Stimulated activated CD4-positive, alpha-beta T cell treated with anti-CD3 and anti-CD28 coated beads, TNF-alpha, amount 100 ng/mL, for 24 hours (primary cell): ENCODE measurements around the gene RIMS1.

ENCODE experiments used
- DNase-seq, 3 experiments: peaks; one replicate each; pipeline ENCODE4 v3.0.0-alpha.2; 2020; ENCODE audit warnings: low read depth in 3 of 3

Gene RIMS1

DNA sequence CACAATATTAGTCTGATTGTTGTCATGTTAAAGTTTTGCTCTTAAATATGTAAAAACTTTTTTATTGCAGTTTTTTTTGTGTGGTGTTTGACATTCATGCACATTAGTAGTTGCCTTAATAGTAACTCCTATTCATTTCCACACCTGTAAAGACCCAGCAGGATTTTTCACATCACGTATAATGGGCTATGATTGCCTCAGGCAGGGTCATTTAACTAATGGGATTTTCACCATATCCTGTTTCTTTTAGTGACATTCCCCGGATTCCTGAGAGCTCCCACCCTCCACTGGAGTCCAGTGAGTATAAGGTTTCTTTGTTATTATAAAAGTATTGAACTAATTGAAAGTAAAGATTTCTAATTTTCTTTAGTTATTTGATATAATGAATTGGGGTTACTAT is 359.2 kb downstream of the RIMS1 start:
- DNase-seq, result no peak

DNA sequence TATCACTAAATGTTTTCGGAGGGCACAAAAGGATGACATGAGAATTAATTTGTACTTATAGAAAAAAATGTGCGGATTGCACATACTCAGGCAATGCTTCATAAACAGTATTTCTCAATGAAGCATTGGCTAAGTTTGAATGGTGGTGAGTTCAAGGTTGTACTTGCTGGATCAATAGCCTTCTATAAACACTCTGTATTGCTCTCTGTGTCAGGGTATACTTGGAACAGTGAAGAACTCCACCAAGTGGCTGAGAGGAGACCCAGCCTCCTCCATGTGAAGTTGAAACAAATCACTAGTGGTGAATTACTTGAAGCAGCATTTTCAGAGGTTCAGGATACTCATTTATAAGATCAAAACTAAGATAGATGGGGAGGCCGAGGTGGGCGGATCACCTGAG is 360.6 kb downstream of the RIMS1 start:
- no peak for DNase-seq

- DNase-seq, result no peak
These were observed 362.3 kb downstream of the RIMS1 start for GRCh38 chr6:72248621-72249020.

DNA sequence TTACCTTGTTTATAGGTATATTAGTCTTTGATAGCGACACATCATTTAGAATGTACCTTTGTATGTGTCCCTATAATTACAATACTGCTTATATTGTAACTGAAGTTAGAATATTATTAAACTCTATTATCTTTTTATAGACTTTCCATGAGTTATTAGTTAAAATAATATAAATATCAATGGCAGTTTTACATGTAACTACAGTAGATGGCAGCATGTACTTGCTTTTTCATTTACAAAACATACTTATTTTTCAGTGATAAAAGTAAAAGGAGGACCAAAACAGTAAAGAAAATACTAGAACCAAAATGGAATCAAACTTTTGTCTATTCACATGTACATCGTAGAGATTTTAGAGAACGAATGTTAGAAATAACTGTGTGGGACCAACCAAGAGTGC is 364.3 kb downstream of the RIMS1 start:
- DNase-seq, result no peak

- no peak for DNase-seq
These were observed 374.1 kb downstream of the RIMS1 start for GRCh38 chr6:72260489-72260888.

DNA sequence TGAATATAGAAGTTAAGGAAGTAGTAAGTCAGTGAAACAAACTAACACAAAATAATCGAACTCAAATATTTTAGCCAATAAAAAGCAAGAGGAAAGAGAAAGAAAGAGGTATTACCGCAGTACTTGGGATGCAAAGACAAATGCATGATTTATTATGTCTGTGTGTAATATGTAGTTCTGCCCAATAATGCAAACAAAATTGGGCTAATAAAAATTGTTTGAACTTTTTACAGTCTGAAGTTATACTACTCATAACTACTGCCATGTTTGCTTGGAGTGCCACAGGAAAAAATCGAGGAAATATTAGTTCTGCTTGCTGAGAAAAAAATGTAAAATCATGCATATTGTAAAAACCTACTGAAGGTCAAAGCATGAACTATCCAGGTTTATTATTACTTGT is 375.2 kb downstream of the RIMS1 start:
- DNase-seq, result no peak

GRCh38 chr6:72262254-72262653 is 375.9 kb downstream of the RIMS1 start:
- DNase-seq, result no peak

GRCh38 chr6:72267470-72267869 is 381.1 kb downstream of the RIMS1 start:
- DNase-seq, result no peak

DNA sequence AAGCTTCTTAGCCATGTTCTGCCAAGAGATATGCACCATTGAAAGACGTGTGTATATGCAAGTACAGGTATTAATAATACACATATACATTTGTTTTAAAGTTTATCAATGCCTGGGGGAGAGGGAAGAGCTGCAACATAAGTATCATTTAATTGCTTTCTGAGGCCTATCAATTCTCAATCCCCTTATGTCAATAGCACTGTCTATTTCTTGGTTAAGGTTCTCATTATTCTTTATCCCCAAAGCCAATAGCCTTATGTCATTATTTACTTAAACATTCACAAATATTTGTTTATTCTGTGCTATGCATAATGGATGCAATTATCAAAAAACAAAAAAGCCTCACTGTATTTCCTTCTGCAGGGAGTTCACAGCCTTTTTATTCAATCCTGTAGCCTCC is 385.2 kb downstream of the RIMS1 start:
- no peak for DNase-seq

DNA sequence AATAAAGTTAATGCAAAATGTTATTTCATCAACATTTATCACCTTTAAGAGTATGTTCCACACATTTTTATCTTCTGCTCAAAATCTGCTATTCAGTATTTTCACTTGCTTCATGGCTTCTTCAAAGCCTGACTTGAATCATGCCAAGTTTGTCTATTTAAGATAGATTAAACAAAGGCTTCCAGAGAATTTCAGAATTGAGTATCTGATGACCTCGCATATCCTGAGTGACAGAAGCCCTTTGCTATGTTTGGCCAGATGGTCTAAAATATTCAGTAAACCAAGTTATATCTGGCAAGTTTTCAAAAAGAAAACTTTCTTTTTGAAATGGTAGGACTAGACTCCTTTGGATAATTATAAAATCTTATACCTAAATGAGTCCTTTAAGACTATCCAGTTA is 386.6 kb downstream of the RIMS1 start:
- DNase-seq, result no peak

- no peak for DNase-seq
These were observed 389.5 kb downstream of the RIMS1 start for GRCh38 chr6:72275888-72276287.

- DNase-seq, result no peak
These were observed 395.9 kb downstream of the RIMS1 start for GRCh38 chr6:72282201-72282600.

GRCh38 chr6:72283571-72283970 is 397.2 kb downstream of the RIMS1 start:
- no peak for DNase-seq

- no peak for DNase-seq
These were observed 400.6 kb downstream of the RIMS1 start for GRCh38 chr6:72286911-72287311.

DNA sequence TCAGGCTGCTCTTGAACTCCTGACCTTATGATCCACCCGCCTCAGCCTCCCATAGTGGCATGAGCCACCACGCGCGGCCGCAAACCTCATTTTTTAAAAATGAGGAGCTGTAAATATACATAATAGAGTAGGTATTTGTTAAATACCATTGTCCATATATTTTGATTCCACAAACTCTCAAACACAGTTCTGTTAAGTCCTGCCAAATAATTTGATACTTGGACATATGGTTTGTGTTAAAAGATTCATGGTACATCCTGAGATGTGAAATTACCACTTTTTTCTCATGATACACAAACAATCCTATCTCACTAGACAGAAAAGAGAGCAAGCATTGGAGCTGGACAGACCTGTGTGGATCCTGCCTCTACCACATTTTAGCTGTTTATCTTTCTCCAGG is 401.5 kb downstream of the RIMS1 start:
- no peak for DNase-seq

- no peak for DNase-seq
These were observed 402.2 kb downstream of the RIMS1 start for GRCh38 chr6:72288592-72288991.

- DNase-seq, result no peak
These were observed 404.3 kb downstream of the RIMS1 start for GRCh38 chr6:72290620-72291019.

DNA sequence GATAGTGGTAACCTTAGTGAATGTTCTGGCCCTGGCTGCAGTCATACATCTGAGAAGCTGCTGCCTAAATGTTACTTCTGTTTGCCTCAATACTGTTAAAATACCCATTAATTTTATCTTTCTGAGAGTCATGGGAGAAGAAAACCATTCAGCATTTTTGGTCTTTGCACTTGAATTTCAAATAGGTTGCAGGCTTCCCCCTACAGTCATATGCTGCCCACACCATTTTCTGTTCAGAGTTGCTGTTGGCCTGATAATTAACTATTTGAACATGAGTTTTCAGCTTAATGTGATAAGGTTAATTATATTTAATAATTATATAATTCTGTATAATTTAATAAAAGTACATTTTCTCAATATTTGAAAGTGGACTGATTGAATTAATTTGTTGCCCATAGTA is 410.0 kb downstream of the RIMS1 start:
- DNase-seq, result no peak

DNA sequence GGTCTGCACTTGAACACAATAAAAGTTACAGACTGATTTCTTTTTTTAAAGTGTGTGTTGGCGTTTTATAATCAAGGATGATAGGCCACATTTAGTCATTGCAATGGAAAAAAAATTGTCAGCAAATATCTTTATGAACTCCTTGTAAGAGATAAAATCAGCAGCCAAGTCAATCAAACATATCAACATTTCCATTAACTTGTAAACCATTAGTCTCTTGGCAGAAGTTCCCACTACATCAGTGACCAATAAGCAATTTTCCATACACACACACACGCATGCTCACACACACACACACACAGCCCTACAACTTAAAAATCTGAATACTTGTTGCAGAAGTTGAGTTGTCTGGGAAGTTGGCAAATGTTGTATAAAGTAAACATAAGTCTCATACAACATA is 419.6 kb downstream of the RIMS1 start:
- no peak for DNase-seq

DNA sequence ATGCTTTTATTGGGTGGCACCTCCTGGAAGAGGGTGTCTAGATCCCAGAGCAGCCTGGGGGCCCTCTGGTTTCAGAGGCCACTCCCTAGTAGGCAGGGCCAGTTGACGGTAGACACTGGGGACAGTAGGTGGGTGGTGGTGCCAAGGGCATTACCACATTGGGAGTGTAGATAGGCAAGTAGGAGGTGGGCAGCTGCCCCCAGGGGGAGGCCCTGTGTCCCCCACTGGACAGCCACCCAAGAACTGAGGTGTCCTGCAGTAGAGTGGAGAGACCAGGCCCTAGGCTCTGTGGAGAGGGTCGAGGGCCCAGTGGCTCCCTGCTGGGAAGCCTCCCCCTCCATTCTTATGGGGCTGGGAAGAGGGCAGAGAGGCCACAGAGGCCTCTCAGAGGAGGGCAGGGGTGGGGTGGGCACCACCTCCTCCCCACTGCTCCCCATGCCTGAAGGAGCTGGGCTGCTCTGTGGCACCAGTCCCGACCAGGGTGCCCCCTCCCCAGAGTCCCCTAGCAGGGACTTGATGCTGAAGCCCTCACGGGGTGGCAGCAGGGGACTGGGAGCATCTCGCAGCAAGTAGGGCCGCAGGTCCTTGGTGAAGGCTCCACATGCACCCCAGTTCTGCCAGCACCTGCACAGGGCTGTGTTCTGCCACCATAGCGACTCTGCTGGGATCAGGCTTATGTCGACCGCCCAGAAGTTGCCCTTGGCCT is 430.5 kb downstream of the RIMS1 start:
- no peak for DNase-seq

GRCh38 chr6:72321788-72322187 is 435.4 kb downstream of the RIMS1 start:
- DNase-seq, result no peak

- no peak for DNase-seq
These were observed 436.4 kb downstream of the RIMS1 start for GRCh38 chr6:72322771-72323170.

GRCh38 chr6:72324591-72324990 is 438.2 kb downstream of the RIMS1 start:
- DNase-seq, result no peak

DNA sequence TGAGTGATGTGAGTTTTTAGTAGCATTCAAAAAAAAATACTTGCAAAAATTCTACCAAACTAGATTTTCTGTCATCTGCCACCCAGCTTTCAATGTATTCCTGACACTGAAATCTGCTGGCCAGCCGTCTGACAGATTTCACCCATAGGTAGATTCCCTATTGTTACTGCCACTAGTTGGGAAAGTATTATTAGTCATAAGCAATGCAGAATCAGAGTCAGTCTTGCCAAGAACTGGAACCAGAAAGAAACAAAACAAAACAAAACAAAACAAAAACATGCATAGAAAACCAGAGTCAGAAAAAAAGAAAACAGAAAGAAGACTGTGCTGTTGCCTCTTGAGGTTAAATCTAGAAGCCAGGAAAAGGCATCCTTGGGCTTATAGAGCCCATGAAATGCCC is 442.4 kb downstream of the RIMS1 start:
- DNase-seq, result no peak
